GM06990 (cell line): Measurements from ENCODE around the gene CHN1.

ENCODE experiments used
- DNase-seq: peaks from one replicate; pipeline ENCODE4 v3.0.0-alpha.2; 2011; ENCODE audit not compliant: insufficient read length; ENCODE audit errors: extremely low read depth
- H3K27me3 ChIP-seq: replicated peaks from 2 replicates; pipeline ENCODE4 v1.6.0; 2011; ENCODE audit warnings: low read length; ENCODE audit not compliant: control insufficient read depth, insufficient read depth
- H3K36me3 ChIP-seq: 2 replicates; pipeline ENCODE4 v1.5.1; 2011; ENCODE audit warnings: low read length; ENCODE audit not compliant: control insufficient read depth, insufficient read depth
- H3K4me3 ChIP-seq: replicated peaks from 2 replicates; pipeline ENCODE4 v1.5.1; 2011; ENCODE audit warnings: low read depth, mild to moderate bottlenecking, control low read depth, low read length
- TF ChIP-seq, protein P1 (sequence below): IDR thresholded peaks from 2 replicates; pipeline ENCODE4 v1.5.1; 2011; ENCODE audit warnings: low read length, control low read depth, mild to moderate bottlenecking, inconsistent platforms; ENCODE audit not compliant: insufficient read depth, poor library complexity, severe bottlenecking

CHN1 gene

DNA sequence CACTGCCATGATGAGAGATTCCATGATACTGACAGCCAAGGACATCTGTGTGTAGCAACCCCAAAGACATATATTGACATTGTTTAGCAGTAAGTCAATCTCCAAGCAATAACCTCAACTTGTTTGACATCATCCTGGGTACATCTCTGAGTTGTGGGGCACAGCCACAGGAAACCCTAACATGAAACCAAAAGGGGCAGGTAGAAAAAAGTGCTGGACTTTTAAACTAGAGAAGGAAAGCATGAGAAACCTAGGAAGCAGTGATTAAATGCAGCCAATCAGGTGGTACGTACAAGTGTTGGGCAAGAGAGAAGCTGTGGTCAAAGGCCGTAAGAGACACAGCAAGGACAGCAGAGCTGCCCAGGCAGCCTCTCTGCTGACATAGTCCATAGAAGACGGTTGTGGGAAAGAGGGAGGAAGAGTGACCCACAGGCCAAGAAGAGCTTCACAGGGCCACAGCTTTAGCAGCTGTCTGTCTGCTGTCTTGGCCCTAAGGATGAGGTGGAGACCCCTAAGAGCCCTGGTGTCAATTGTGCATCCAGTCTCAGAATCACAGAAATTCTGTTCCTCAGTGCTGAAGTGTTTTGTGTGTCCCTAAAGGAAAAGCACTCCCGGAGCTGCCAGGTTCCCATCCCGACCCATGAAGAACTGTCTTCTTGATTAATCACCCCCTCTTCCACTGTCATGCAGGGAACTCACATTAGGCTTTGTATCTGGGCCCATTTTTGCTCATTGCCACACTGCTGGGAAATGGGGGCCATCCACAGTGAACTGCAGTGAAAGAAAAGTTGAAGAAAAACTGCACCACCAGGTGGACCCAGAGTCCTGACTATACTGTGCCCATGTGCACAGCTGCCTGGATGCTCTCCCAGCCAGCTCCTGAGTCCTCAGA lies 25.4 kb upstream of the CHN1 start:
- no peak overlapping the region for H3K4me3 ChIP-seq
- TF ChIP-seq, protein P1, sequence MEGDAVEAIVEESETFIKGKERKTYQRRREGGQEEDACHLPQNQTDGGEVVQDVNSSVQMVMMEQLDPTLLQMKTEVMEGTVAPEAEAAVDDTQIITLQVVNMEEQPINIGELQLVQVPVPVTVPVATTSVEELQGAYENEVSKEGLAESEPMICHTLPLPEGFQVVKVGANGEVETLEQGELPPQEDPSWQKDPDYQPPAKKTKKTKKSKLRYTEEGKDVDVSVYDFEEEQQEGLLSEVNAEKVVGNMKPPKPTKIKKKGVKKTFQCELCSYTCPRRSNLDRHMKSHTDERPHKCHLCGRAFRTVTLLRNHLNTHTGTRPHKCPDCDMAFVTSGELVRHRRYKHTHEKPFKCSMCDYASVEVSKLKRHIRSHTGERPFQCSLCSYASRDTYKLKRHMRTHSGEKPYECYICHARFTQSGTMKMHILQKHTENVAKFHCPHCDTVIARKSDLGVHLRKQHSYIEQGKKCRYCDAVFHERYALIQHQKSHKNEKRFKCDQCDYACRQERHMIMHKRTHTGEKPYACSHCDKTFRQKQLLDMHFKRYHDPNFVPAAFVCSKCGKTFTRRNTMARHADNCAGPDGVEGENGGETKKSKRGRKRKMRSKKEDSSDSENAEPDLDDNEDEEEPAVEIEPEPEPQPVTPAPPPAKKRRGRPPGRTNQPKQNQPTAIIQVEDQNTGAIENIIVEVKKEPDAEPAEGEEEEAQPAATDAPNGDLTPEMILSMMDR = peak; percentile 45
- no peaks in the 10 kb centered on the region for H3K36me3 ChIP-seq
- no peaks in the 10 kb centered on the region for H3K27me3 ChIP-seq
- DNase-seq = no peak

DNA sequence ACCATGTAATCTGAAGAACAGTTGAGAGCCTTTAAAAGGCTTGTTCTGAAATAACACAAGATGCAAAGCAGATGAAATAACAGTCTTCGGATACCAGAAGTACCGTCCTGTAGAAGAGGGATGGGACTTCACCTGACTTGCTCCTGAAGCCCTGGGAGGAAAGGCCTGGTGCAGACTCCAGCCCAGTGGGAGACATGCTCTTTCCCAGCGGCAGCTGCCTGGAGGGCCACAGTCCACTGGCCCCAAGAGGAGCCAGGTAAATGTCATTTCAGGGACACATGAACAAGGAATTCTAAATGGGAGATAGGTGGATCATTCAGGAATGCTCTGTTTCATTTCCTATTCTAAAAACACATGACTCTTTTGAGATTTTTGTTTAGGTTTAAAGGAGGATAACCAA lies 22.6 kb upstream of the CHN1 start:
- no peak for DNase-seq
- TF ChIP-seq, protein P1 = no peak
- Histone ChIP-seq H3K27me3 (no peaks in the 10 kb centered on the region), H3K36me3 (no peaks in the 10 kb centered on the region), H3K4me3 (no peak overlapping the region)

DNA sequence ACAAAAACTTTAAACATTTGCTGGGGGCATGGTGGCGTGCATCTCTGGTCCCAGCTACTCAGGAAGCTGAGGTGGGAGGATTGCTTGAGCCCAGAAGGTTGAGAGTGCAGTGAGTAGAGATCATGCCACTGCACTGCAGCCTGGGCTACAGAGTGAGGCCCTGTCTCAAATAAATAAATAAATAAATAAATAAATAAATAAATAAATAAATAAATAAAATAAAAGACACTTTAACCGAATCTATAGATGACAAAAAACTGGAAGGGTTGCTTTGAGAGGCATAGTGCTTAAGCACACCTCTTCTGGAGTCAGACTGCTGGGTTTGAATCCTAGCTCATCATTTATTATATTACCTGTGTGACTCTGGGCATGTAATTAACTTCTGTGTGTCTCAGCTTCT lies 21.2 kb upstream of the CHN1 start:
- Histone ChIP-seq H3K27me3 (no peaks in the 10 kb centered on the region), H3K4me3 (no peak overlapping the region), H3K36me3 (no peaks in the 10 kb centered on the region)
- DNase-seq = no peak
- TF ChIP-seq, protein P1 = no peak

DNA sequence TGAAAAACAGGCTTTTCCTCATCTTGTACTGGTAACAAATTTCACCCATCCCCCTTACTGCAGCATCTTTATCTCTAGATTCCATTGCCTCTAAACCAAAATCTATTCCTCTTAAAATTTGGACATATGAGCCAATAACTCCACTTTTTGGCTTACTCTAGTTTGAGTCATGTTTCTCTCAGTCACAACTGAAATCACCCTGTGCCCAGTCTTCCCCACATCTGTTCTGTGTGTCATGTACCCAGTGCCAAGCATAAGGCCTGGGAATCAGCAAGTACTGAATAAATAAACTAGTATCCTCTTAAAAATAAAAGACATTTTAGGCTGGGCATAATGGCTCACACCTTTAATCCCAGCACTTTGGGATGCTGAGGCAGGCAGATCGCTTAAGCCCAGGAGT lies 20.8 kb upstream of the CHN1 start:
- no peaks in the 10 kb centered on the region for H3K27me3 ChIP-seq
- DNase-seq = no peak
- no peak overlapping the region for H3K4me3 ChIP-seq
- TF ChIP-seq, protein P1 = no peak
- H3K36me3 ChIP-seq = no peaks in the 10 kb centered on the region

DNA sequence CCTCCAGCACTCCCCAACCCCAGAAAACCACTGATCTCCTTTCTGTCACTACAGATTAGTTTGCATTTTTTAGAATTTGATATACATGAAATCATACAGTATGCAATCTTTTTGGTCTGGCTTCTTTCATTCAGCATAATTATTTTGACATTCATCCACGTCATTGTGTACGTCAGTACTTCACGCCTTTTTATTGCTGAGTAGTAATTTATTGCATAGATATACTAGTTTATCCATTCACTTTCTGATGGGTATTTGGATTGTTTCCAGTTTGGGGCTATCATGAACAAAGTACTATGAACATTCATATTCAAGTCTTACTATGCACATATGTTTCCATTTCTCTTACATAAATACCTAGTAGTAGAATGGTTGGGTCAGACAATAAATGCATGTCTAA lies 20.1 kb upstream of the CHN1 start:
- DNase-seq = no peak
- no peaks in the 10 kb centered on the region for H3K36me3 ChIP-seq
- no peaks in the 10 kb centered on the region for H3K27me3 ChIP-seq
- TF ChIP-seq, protein P1 = no peak
- no peak overlapping the region for H3K4me3 ChIP-seq

DNA sequence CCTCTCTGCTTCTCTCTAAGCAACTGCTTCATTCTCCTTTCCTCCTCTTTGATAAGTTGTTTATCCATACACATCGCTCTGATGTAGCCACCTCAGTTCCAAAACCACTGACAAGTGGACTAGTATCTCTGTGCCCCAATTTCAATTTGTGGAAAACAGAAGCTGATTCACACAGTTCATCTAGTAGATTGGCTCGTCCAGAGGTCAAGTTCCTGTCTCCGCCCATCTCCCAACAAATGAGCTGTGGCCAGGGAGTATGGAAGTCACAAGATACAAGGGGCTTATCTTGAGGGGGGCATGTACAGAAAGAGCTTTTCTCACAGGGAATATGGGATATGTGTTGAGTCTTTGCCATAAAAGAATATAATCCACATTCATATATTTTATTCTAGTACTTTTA lies 17.7 kb upstream of the CHN1 start:
- TF ChIP-seq, protein P1 = no peak
- DNase-seq = no peak

More for the DNA sequence above, 17.7 kb upstream of the CHN1 start:
- Histone ChIP-seq H3K27me3 (no peaks in the 10 kb centered on the region), H3K36me3 (no peaks in the 10 kb centered on the region), H3K4me3 (no peak overlapping the region)
